H1 (cell line): ENCODE data around the gene ERVW-1. TPM values are rescaled to one million over a fixed set of nuclear protein-coding genes. Genes with fewer than 3 reads are reported as not detected.

Source experiments
- CTCF ChIA-PET: fragments of 300-600 bp; sonication (Branson Sonifier 250); formaldehyde crosslinking; loops from one replicate; lab custom pipeline; 2021; ENCODE audit not compliant: partially characterized antibody; lab: Charles Lee
- POLR2A ChIA-PET: fragments of 300-600 bp; sonication (Branson Sonifier 250); formaldehyde crosslinking; loops from one replicate; lab custom pipeline; 2021; ENCODE audit warnings: inconsistent platforms; ENCODE audit not compliant: partially characterized antibody; lab: Charles Lee
- DNase-seq, 2 experiments: peaks; one replicate each; pipeline versions ENCODE4 v3.0.0 to v3.0.0-alpha.2; 2010 to 2022; ENCODE audit warnings: low spot score in 2 of 2, low read depth in 1 of 2, mixed read lengths in 1 of 2
- FAIRE-seq: peaks from 2 replicates; lab custom pipeline; 2011; peaks lifted over from hg19 to GRCh38; lab: Jason Lieb, UNC
- H2AFZ ChIP-seq: 2 replicates; pipeline ENCODE4 v1.8.1; 2012; ENCODE audit warnings: low read length, inconsistent platforms
- H2AK5ac ChIP-seq: 2 replicates; pipeline ENCODE4 v1.6.1; 2013; ENCODE audit warnings: low read depth, low read length
- H2BK120ac ChIP-seq: replicated peaks from 2 replicates; pipeline ENCODE3; 2013; ENCODE audit warnings: low read depth, low read length, inconsistent platforms
- H2BK12ac ChIP-seq: 2 replicates; pipeline ENCODE4 v1.6.1; 2013; ENCODE audit warnings: low read depth, low read length
- H2BK15ac ChIP-seq: 2 replicates; pipeline ENCODE4 v1.6.1; 2013; ENCODE audit warnings: low read length
- H2BK20ac ChIP-seq: 2 replicates; pipeline ENCODE4 v1.6.1; 2013; ENCODE audit warnings: low read length
- H2BK5ac ChIP-seq: 2 replicates; pipeline ENCODE4 v1.6.1; 2013; ENCODE audit warnings: low read depth, low read length
- H3K14ac ChIP-seq: 2 replicates; pipeline ENCODE4 v1.6.1; 2013; ENCODE audit warnings: inconsistent platforms; ENCODE audit not compliant: insufficient read length
- H3K18ac ChIP-seq: 2 replicates; pipeline ENCODE4 v1.6.1; 2013; ENCODE audit warnings: low read length; ENCODE audit errors: extremely low read depth
- H3K23ac ChIP-seq: 2 replicates; pipeline ENCODE4 v1.6.1; 2013; ENCODE audit warnings: inconsistent platforms; ENCODE audit not compliant: insufficient read length
- H3K23me2 ChIP-seq: 2 replicates; pipeline ENCODE4 v1.6.1; 2013; ENCODE audit warnings: low read depth, low read length
- H3K27ac ChIP-seq: 2 replicates; pipeline ENCODE4 v1.6.1; 2011; ENCODE audit warnings: low read depth, low read length, inconsistent platforms
- H3K27me3 ChIP-seq, 4 experiments: replicated peaks in 1 of 4; 1 replicate in 1 of 4; 2 replicates in 3 of 4; pipeline versions ENCODE4 v1.6.1 to v1.8.1; 2011 to 2013; ENCODE audit warnings: low read length in 3 of 4, mild to moderate bottlenecking in 3 of 4, inconsistent platforms in 2 of 4, mixed read lengths in 2 of 4, moderate library complexity in 1 of 4; ENCODE audit not compliant: control insufficient read depth in 3 of 4, insufficient read depth in 3 of 4; ENCODE audit errors: extremely low read depth in 1 of 4
- H3K36me3 ChIP-seq, 4 experiments: 2 replicates each; pipeline versions ENCODE4 v1.6.1 to v1.8.1; 2011 to 2013; ENCODE audit warnings: mild to moderate bottlenecking in 4 of 4, low read length in 3 of 4, moderate library complexity in 2 of 4, control low read depth in 1 of 4, inconsistent platforms in 1 of 4; ENCODE audit not compliant: insufficient read depth in 4 of 4, control insufficient read depth in 2 of 4
- H3K4ac ChIP-seq: replicated peaks from 2 replicates; pipeline ENCODE3; 2013; ENCODE audit warnings: low read length, low read depth, mixed read lengths, inconsistent platforms; ENCODE audit not compliant: insufficient read length
- H3K4me1 ChIP-seq, 4 experiments: replicated peaks in 1 of 4; 1 replicate in 1 of 4; 2 replicates in 3 of 4; pipeline versions ENCODE4 v1.6.1 to v1.8.1; 2011 to 2013; ENCODE audit warnings: low read length in 3 of 4, inconsistent platforms in 2 of 4, mixed read lengths in 1 of 4; ENCODE audit not compliant: insufficient read depth in 4 of 4, control insufficient read depth in 3 of 4
- H3K4me2 ChIP-seq, 2 experiments: 2 replicates each; pipeline versions ENCODE4 v1.6.1 to v1.8.1; 2011 to 2013; ENCODE audit warnings: low read depth in 2 of 2, low read length in 2 of 2, control low read depth in 1 of 2, inconsistent platforms in 1 of 2, mild to moderate bottlenecking in 1 of 2; ENCODE audit not compliant: insufficient read depth in 1 of 2
- H3K4me3 ChIP-seq, 4 experiments: fragments of 200-600, 300-600 bp in 1 of 4; sonication (generic), shearing (Covaris generic), sonication (Bioruptor Twin) in 1 of 4; 2 replicates each; pipeline versions ENCODE4 v1.5.1 to v1.8.1; 2011 to 2016; ENCODE audit warnings: low read length in 4 of 4, low read depth in 3 of 4, control low read depth in 2 of 4, inconsistent platforms in 2 of 4, mild to moderate bottlenecking in 2 of 4, mixed read lengths in 1 of 4, moderate library complexity in 1 of 4; ENCODE audit not compliant: insufficient read depth in 2 of 4; ENCODE audit errors: extremely low read depth in 1 of 4
- H3K56ac ChIP-seq: replicated peaks from 2 replicates; pipeline ENCODE3; 2013; ENCODE audit warnings: low read depth, mild to moderate bottlenecking, mixed read lengths, low read length, inconsistent platforms; ENCODE audit not compliant: insufficient read length
- H3K79me1 ChIP-seq: 2 replicates; pipeline ENCODE4 v1.6.1; 2013; ENCODE audit warnings: low read depth, low read length, control low read depth
- H3K79me2 ChIP-seq, 2 experiments: 2 replicates each; pipeline versions ENCODE4 v1.6.1 to v1.8.1; 2012 to 2013; ENCODE audit warnings: low read length in 2 of 2, mild to moderate bottlenecking in 2 of 2, inconsistent platforms in 1 of 2; ENCODE audit not compliant: insufficient read depth in 2 of 2, control insufficient read depth in 1 of 2
- H3K9ac ChIP-seq, 4 experiments: replicated peaks in 1 of 4; 1 replicate in 1 of 4; 2 replicates in 3 of 4; pipeline versions ENCODE4 v1.6.1 to v1.8.1; 2011 to 2013; ENCODE audit warnings: low read depth in 3 of 4, low read length in 3 of 4, control low read depth in 2 of 4, mild to moderate bottlenecking in 2 of 4, moderate library complexity in 2 of 4, inconsistent platforms in 1 of 4; ENCODE audit errors: extremely low read depth in 1 of 4
- H3K9me3 ChIP-seq, 2 experiments: 2 replicates each; pipeline versions ENCODE4 v1.6.1 to v1.8.1; 2012 to 2013; ENCODE audit warnings: mild to moderate bottlenecking in 2 of 2, moderate library complexity in 2 of 2, control low read depth in 1 of 2, inconsistent platforms in 1 of 2, low read depth in 1 of 2, low read length in 1 of 2, mixed read lengths in 1 of 2; ENCODE audit not compliant: insufficient read depth in 2 of 2
- H4K20me1 ChIP-seq, 2 experiments: replicated peaks in 1 of 2; 2 replicates each; pipeline versions ENCODE3 to v1.8.1; 2011 to 2013; ENCODE audit warnings: inconsistent platforms in 2 of 2, low read length in 2 of 2, mild to moderate bottlenecking in 1 of 2; ENCODE audit not compliant: insufficient read depth in 2 of 2, control insufficient read depth in 1 of 2
- H4K5ac ChIP-seq: 2 replicates; pipeline ENCODE4 v1.6.1; 2013; ENCODE audit warnings: low read length, low read depth, mixed read lengths, inconsistent platforms; ENCODE audit not compliant: insufficient read length
- H4K8ac ChIP-seq: 2 replicates; pipeline ENCODE4 v1.8.0; 2013; ENCODE audit warnings: mild to moderate bottlenecking, moderate library complexity, low read length, inconsistent platforms; ENCODE audit not compliant: insufficient read depth; ENCODE audit errors: extremely low read depth
- H4K91ac ChIP-seq: replicated peaks from 2 replicates; pipeline ENCODE3; 2013; ENCODE audit warnings: low read length, mixed read lengths, inconsistent platforms; ENCODE audit not compliant: insufficient read length
- BRCA1 ChIP-seq: IDR thresholded peaks from 2 replicates; pipeline ENCODE4 v1.6.1; 2012; ENCODE audit warnings: low read depth, low read length, improper control_type of control experiment
- CBX5 ChIP-seq: fragments of 300-800, 300-1000 bp; sonication (generic); IDR thresholded peaks from 2 replicates; pipeline ENCODE4 v1.7.1; 2016; ENCODE audit warnings: antibody characterized with exemption, low read length, low read depth
- CTBP2 ChIP-seq: IDR thresholded peaks from 2 replicates; pipeline ENCODE4 v1.7.0; 2011; ENCODE audit warnings: borderline replicate concordance, mild to moderate bottlenecking, moderate library complexity, mixed read lengths, low read length; ENCODE audit not compliant: insufficient read depth, insufficient read length
- HDAC6 ChIP-seq: IDR thresholded peaks from one replicate; pipeline ENCODE4 v1.7.1; 2012; ENCODE audit warnings: low read depth, mild to moderate bottlenecking, inconsistent platforms, low read length, moderate library complexity
- KDM4A ChIP-seq: IDR thresholded peaks from one replicate; pipeline ENCODE4 v1.7.1; 2012; ENCODE audit warnings: low read depth, mild to moderate bottlenecking, moderate library complexity, low read length, inconsistent platforms; ENCODE audit not compliant: severe bottlenecking
- NRF1 ChIP-seq: IDR thresholded peaks from 2 replicates; pipeline ENCODE4 v1.6.1; 2011; ENCODE audit warnings: mild to moderate bottlenecking, low read depth, low read length, improper control_type of control experiment
- SIN3A ChIP-seq, 2 experiments: IDR thresholded peaks in 1 of 2; conservative IDR thresholded peaks in 1 of 2; 2 replicates each; pipeline ENCODE4 v1.6.1; 2011 to 2012; ENCODE audit warnings: low read length in 2 of 2, improper control_type of control experiment in 1 of 2, low read depth in 1 of 2, mild to moderate bottlenecking in 1 of 2
- SIX5 ChIP-seq: IDR thresholded peaks from 2 replicates; pipeline ENCODE4 v1.6.1; 2011; ENCODE audit warnings: mild to moderate bottlenecking, low read depth, low read length
- YY1 ChIP-seq: IDR thresholded peaks from 2 replicates; pipeline ENCODE4 v1.6.1; 2011; ENCODE audit warnings: low read depth, mild to moderate bottlenecking, low read length
- WGBS, 2 experiments: shearing (Covaris generic) in 1 of 2; methylation state at CpG; one replicate each; pipeline versions ENCODE4 v1.1.6 to v1.1.7; 2013 to 2015; ENCODE audit warnings: low lambda C conversion rate in 2 of 2, mixed read lengths in 2 of 2, inconsistent platforms in 1 of 2, low coverage in 1 of 2, missing lambda C conversion rate in 1 of 2; ENCODE audit not compliant: insufficient replicate concordance in 2 of 2, insufficient coverage in 1 of 2, insufficient read length in 1 of 2; ENCODE audit errors: extremely low coverage in 1 of 2, missing lambda C conversion rate in 1 of 2; 5-methylcytosine and 5-hydroxymethylcytosine counted together
- polyA plus RNA-seq, 7 experiments: library from polyadenylated mRNA; depleted of rRNA in 3 of 7; stranded (reverse) in 5 of 7; unstranded in 2 of 7; fragments of >200 nt in 5 of 7; fragments of 200-250 nt in 2 of 7; gene quantifications; 1 replicate in 5 of 7; 2 replicates in 1 of 7; 4 replicates in 1 of 7; pipeline versions ENCODE4 v1.2.1 to v1.2.3, GENCODE V29; 2011 to 2013; ENCODE audit warnings: missing spikeins in 2 of 7, mixed read lengths in 2 of 7
- total RNA-seq: library from RNA; stranded (reverse); fragmentation: NEBNext Ultra II Directional; extraction: Animal tissue kit (Norgen Biotek cat#: 25700); gene quantifications from 2 replicates; pipeline ENCODE4 v1.2.1, GENCODE V29; 2021

ERVW-1 gene
- total and polyA plus RNA-seq, 2 of the 8 experiments (the other 6 are each of a cell fraction or from before 2014, with no cell fraction given): 0.08 TPM; not detected in 1

DNA sequence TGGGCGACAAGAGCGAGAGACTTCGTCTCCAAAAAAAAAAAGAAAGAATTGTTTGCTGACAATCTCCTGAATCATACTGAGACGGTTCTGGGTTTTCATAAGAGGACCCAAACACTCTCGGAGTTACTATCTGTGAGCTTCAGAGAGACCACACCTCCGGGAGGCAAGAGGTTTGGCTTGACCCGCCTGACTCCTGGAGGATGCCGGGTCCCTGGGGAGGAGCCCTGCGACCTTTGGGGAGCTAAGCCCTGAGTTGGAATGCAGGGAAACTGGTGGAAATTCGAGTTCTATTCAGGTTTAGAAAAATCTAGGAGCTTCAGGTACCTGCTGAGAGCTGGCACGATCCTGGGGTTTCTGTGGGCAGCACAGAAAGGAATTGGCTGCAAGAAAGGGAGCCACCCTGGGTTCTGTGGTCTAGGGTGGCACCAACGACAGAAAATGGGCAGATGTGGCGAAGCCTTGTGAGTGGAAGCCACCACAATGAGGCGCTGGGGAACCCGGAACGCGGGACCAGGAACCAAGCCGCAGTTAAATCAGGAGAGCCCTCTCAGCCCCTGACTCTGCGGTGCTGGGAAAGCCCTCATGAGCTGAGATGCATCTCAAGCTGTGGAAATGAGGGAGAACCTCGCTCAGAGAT, 52.3 kb downstream of the ERVW-1 start:
- 81% methylated on average over 17 of the region's 20 CpGs; no CpG with 5 or more reads in 1 of the 2 experiments for WGBS, 2 experiments
- Histone ChIP-seq H2BK120ac (no peak overlapping the region), H3K14ac (no peak overlapping the region), H3K9ac (no peak overlapping the region), H4K20me1 (peaks cover 0 to 3% of the 10 kb centered on the region in 2 experiments), H3K79me2 (no peaks in the 10 kb centered on the region), H2BK20ac (no peak overlapping the region), H3K4me2 (no peak overlapping the region; a peak in 1 of 4 replicates), H3K27ac (no peak overlapping the region), H3K36me3 (no peaks in the 10 kb centered on the region), H4K91ac (no peak overlapping the region), H3K56ac (no peak overlapping the region), H3K18ac (no peak overlapping the region), H4K5ac (no peak overlapping the region), H3K4me3 (no peak overlapping the region), H3K23me2 (peaks cover 5% of the 10 kb centered on the region; the same call in 1 of the 2 replicates), H3K27me3 (peaks cover 0 to 2% (median 0%) of the 10 kb centered on the region in 4 experiments; a peak in 2 of 7 replicates), H3K79me1 (no peaks in the 10 kb centered on the region), H4K8ac (no peak overlapping the region), H3K23ac (no peak overlapping the region), H2BK15ac (no peak overlapping the region), H2BK12ac (no peak overlapping the region), H3K4me1 (peaks cover 0 to 3% (median 0%) of the 10 kb centered on the region in 4 experiments; a peak in 3 of 7 replicates), H3K4ac (no peak overlapping the region), H3K9me3 (no peaks in the 10 kb centered on the region), H2BK5ac (no peak overlapping the region), H2AFZ (peak overlapping the region; percentile 72; the same call in 1 of the 2 replicates), H2AK5ac (no peak overlapping the region)
- CTCF ChIA-PET: interaction anchor here (0.6 to 10.9 kb wide), 21 partner anchors 9 to 292 kb away, joined by 3 to 159 read pairs (median 4); partner anchors contain the start of genes CYP51A1, GATAD1 and LRRD1
- POLR2A ChIA-PET: interaction anchor here (0.6 to 4.5 kb wide), 5 partner anchors 12 to 309 kb away, joined by 3 to 34 read pairs (median 3); partner anchors contain the start of gene GATAD1
- DNase-seq: peak in 1 of 2 experiments; percentile 60
- FAIRE-seq: no peak
- no peak for TF ChIP-seq HDAC6
- TF ChIP-seq CBX5: no peak
- TF ChIP-seq KDM4A: no peak
- TF ChIP-seq CTBP2: no peak
- TF ChIP-seq YY1: no peak
- no peak for TF ChIP-seq BRCA1
- TF ChIP-seq SIX5: no peak
- TF ChIP-seq SIN3A (conservative IDR thresholded peaks at IDR 0.05 in 1 of 2, IDR thresholded peaks at IDR 0.05 in 1 of 2; ENCODE audit: low read depth in 1 of 2, low read length in 2 of 2): no peak
- TF ChIP-seq NRF1: no peak
